ENCODE results near the gene UBTF.
A peak's percentile ranks its signal among the peaks of the same experiment; 100 is the strongest.
"Not testable (repeated sequence)": the region's sequence is repeated elsewhere in the genome, so short reads cannot be mapped to it uniquely, and the experiment has no call there.

Gene UBTF

GRCh38 chr17:44247876-44248736, 28.6 kb upstream of the UBTF start:
- Histone ChIP-seq H3K9ac (ENCODE audit: low read length) (no peak overlapping the region), H3K36me3 (replicated peaks; ENCODE audit: low read depth, low read length) (peaks cover 5% of the 10 kb centered on the region), H3K4me3 (ENCODE audit: low read length) (no peak overlapping the region), H2AFZ (ENCODE audit: low read depth, low read length) (no peak overlapping the region), H3K9me3 (ENCODE audit: insufficient read depth, low read length) (no peaks in the 10 kb centered on the region), H3K4me2 (ENCODE audit: low read length) (peak overlapping the region; percentile 26), H3K27ac (ENCODE audit: low read length) (no peak overlapping the region), H3K27me3 (ENCODE audit: low read depth, low read length) (no peaks in the 10 kb centered on the region), H3K79me2 (ENCODE audit: low read length) (no peaks in the 10 kb centered on the region), H4K20me1 (ENCODE audit: insufficient read depth, low read length) (no peaks in the 10 kb centered on the region), H3K4me1 (ENCODE audit: low read length) (peaks cover 50% of the 10 kb centered on the region)
- TF ChIP-seq CTCF (IDR thresholded peaks at IDR 0.05; ENCODE audit: low read depth, low read length) (no peak), EZH2phosphoT487 (IDR thresholded peaks at IDR 0.05; ENCODE audit: low read depth) (no peak)

GRCh38 chr17:44247440-44247841, 28.0 kb upstream of the UBTF start:
- no peaks in the 10 kb centered on the region for H3K79me2 ChIP-seq (ENCODE audit: low read length)
- H3K9me3 ChIP-seq (ENCODE audit: insufficient read depth, low read length) = no peaks in the 10 kb centered on the region
- no peak overlapping the region for H3K9ac ChIP-seq (ENCODE audit: low read length)
- no peak for TF ChIP-seq EZH2phosphoT487 (IDR thresholded peaks at IDR 0.05; ENCODE audit: low read depth)
- TF ChIP-seq CTCF (IDR thresholded peaks at IDR 0.05; ENCODE audit: low read depth, low read length) = no peak
- no peaks in the 10 kb centered on the region for H4K20me1 ChIP-seq (ENCODE audit: insufficient read depth, low read length)
- H3K4me2 ChIP-seq (ENCODE audit: low read length) = no peak overlapping the region
- peak overlapping the region; percentile 90 for H2AFZ ChIP-seq (ENCODE audit: low read depth, low read length)
- no peak overlapping the region for H3K4me3 ChIP-seq (ENCODE audit: low read length)
- peaks cover 51% of the 10 kb centered on the region for H3K4me1 ChIP-seq (ENCODE audit: low read length)
- H3K27ac ChIP-seq (ENCODE audit: low read length) = no peak overlapping the region
- H3K36me3 ChIP-seq (replicated peaks; ENCODE audit: low read depth, low read length) = peaks cover 5% of the 10 kb centered on the region
- no peaks in the 10 kb centered on the region for H3K27me3 ChIP-seq (ENCODE audit: low read depth, low read length)

- H3K9me3 ChIP-seq (ENCODE audit: insufficient read depth, low read length) = no peaks in the 10 kb centered on the region
- no peaks in the 10 kb centered on the region for H3K27me3 ChIP-seq (ENCODE audit: low read depth, low read length)
- peaks cover 33% of the 10 kb centered on the region for H3K4me1 ChIP-seq (ENCODE audit: low read length)
- no peak overlapping the region for H3K27ac ChIP-seq (ENCODE audit: low read length)
- H3K79me2 ChIP-seq (ENCODE audit: low read length) = no peaks in the 10 kb centered on the region
- TF ChIP-seq CTCF (IDR thresholded peaks at IDR 0.05; ENCODE audit: low read depth, low read length) (no peak), EZH2phosphoT487 (IDR thresholded peaks at IDR 0.05; ENCODE audit: low read depth) (no peak)
- H2AFZ ChIP-seq (ENCODE audit: low read depth, low read length) = peak overlapping the region; percentile 56
- H3K4me2 ChIP-seq (ENCODE audit: low read length) = peak overlapping the region; percentile 10; the same call in 1 of the 2 replicates
- H3K4me3 ChIP-seq (ENCODE audit: low read length) = no peak overlapping the region; the same call in 1 of the 2 replicates
- H3K36me3 ChIP-seq (replicated peaks; ENCODE audit: low read depth, low read length) = peaks cover 5% of the 10 kb centered on the region
- H3K9ac ChIP-seq (ENCODE audit: low read length) = no peak overlapping the region; the same call in 1 of the 2 replicates
- no peaks in the 10 kb centered on the region for H4K20me1 ChIP-seq (ENCODE audit: insufficient read depth, low read length)
These were observed 21.7 kb upstream of the UBTF start for GRCh38 chr17:44241106-44241624.

- H3K4me3 ChIP-seq (ENCODE audit: low read length); H3K9me3 ChIP-seq (ENCODE audit: insufficient read depth, low read length); H3K9ac ChIP-seq (ENCODE audit: low read length); H4K20me1 ChIP-seq (ENCODE audit: insufficient read depth, low read length); H3K4me2 ChIP-seq (ENCODE audit: low read length); H2AFZ ChIP-seq (ENCODE audit: low read depth, low read length); H3K36me3 ChIP-seq (replicated peaks; ENCODE audit: low read depth, low read length); H3K79me2 ChIP-seq (ENCODE audit: low read length); H3K27ac ChIP-seq (ENCODE audit: low read length); H3K27me3 ChIP-seq (ENCODE audit: low read depth, low read length): not testable (repeated sequence)
- peaks cover 12% of the 10 kb centered on the region for H3K4me1 ChIP-seq (ENCODE audit: low read length)
These were observed 18.4 kb upstream of the UBTF start for GRCh38 chr17:44237886-44238285.

Measured in OCI-LY3 (cell line).